Sigmoid colon (tissue), 7 donors: ENCODE data around the gene CHD5. TPM values are rescaled to one million over a fixed set of nuclear protein-coding genes. Genes with fewer than 3 reads are reported as not detected.

Experiments used
- DNase-seq: peaks from one replicate; pipeline ENCODE4 v3.0.0-alpha.2; 2019
- H3K27ac ChIP-seq, 4 donors: fragments of 200-600 bp; sonication (generic); one replicate each; pipeline ENCODE4 v1.5.1; 2016 to 2019; ENCODE audit warnings: mild to moderate bottlenecking in 1 of 4
- H3K27me3 ChIP-seq, 3 donors: fragments of 200-600 bp; sonication (generic); one replicate each; pipeline ENCODE4 v1.5.1; 2019; ENCODE audit warnings: mild to moderate bottlenecking in 1 of 3
- H3K36me3 ChIP-seq, 4 donors: fragments of 200-600 bp; sonication (generic); one replicate each; pipeline ENCODE4 v1.5.1; 2016 to 2019
- H3K4me1 ChIP-seq, 4 donors: fragments of 200-600 bp; sonication (generic); one replicate each; pipeline ENCODE4 v1.5.1; 2017 to 2019
- H3K4me3 ChIP-seq, 4 donors: fragments of 200-600 bp; sonication (generic); one replicate each; pipeline ENCODE4 v1.5.1; 2017 to 2019; ENCODE audit warnings: mild to moderate bottlenecking in 2 of 4, moderate library complexity in 1 of 4
- H3K9me3 ChIP-seq, 4 donors: fragments of 200-600 bp in 3 of 4; sonication (generic) in 3 of 4; one replicate each; pipeline versions ENCODE4 v1.5.1 to v1.6.1; 2013 to 2019
- CTCF ChIP-seq, 4 experiments: fragments of 450-650 bp in 3 of 4; fragments of 200-600 bp in 1 of 4; IDR thresholded peaks; one replicate each; pipeline ENCODE4 v1.5.1; 2016 to 2019; ENCODE audit warnings: antibody characterized with exemption in 4 of 4, mild to moderate bottlenecking in 3 of 4, moderate library complexity in 2 of 4
- EP300 ChIP-seq, 4 donors: sonication (generic); formaldehyde crosslinking; IDR thresholded peaks; one replicate each; pipeline ENCODE4 v1.6.1; 2017; ENCODE audit warnings: antibody characterized with exemption in 4 of 4
- POLR2A ChIP-seq, 2 donors: fragments of 450-650 bp; IDR thresholded peaks; one replicate each; pipeline ENCODE4 v1.6.1; 2016; ENCODE audit warnings: antibody characterized with exemption in 2 of 2, mild to moderate bottlenecking in 2 of 2, moderate library complexity in 2 of 2
- POLR2AphosphoS5 ChIP-seq, 4 donors: sonication (generic); formaldehyde crosslinking; IDR thresholded peaks; one replicate each; pipeline ENCODE4 v1.6.1; 2017; ENCODE audit warnings: antibody characterized with exemption in 4 of 4
- WGBS, 2 donors: extraction: QIAGEN DNeasy Blood & Tissue Kit; methylation state at CpG; one replicate each; pipeline ENCODE4 v1.1.7; 2013; 5-methylcytosine and 5-hydroxymethylcytosine counted together
- intact Hi-C: fragments of 100-400 bp; cut with DNase I; formaldehyde crosslinking; loops from one replicate; pipeline ENCODE4 v1.15.1; 2023
- polyA plus RNA-seq, 3 donors: library from polyadenylated mRNA; stranded (reverse); fragments of 200-250 nt; gene quantifications; one replicate each; pipeline ENCODE4 v1.2.3, GENCODE V29; 2013
- total RNA-seq, 4 donors: library from RNA; depleted of rRNA; stranded (reverse); fragments of >200 nt; gene quantifications; one replicate each; pipeline ENCODE4 v1.1.0, GENCODE V29; 2016
- donor health status: healthy with polysubstance abuse.
- donor health status: Bipolar disorder and iron deficiency.
- donor health status: healthy.

The CHD5 gene
- total and polyA plus RNA-seq, 7 donors, result 0.49 to 2.8 (median 1.4) TPM; not detected in 2

GRCh38 chr1:6112690-6113005 is 67.5 kb downstream of the CHD5 start:
- Histone ChIP-seq H3K4me1 (no peaks in the 10 kb centered on the region), H3K27ac (no peak overlapping the region), H3K9me3 (peaks cover 0 to 4% (median 0%) of the 10 kb centered on the region in 4 donors), H3K27me3 (peaks cover 0 to 13% (median 3%) of the 10 kb centered on the region in 3 donors), H3K36me3 (no peaks in the 10 kb centered on the region), H3K4me3 (no peak overlapping the region)
- TF ChIP-seq POLR2AphosphoS5 (IDR thresholded peaks at IDR 0.05) (no peak), POLR2A (IDR thresholded peaks at IDR 0.05) (no peak), CTCF (IDR thresholded peaks at IDR 0.05) (no peak), EP300 (IDR thresholded peaks at IDR 0.05) (no peak)
- DNase-seq, result no peak
- 70% methylated on average over 5 of the region's 5 CpGs for WGBS, 2 donors
- intact Hi-C loops, result no loop called here

- 86 to 88% methylated on average over 13 of the region's 13 CpGs for WGBS, 2 donors
- peak; percentile 54 for DNase-seq
- intact Hi-C loops, result no loop called here
These were observed 68.0 kb downstream of the CHD5 start for GRCh38 chr1:6111991-6112689.

GRCh38 chr1:6111571-6111970 is 68.5 kb downstream of the CHD5 start:
- H3K4me3 ChIP-seq, result no peak overlapping the region
- WGBS, 2 donors, result 76 to 89% methylated on average over 24 of the region's 24 CpGs
- no peaks in the 10 kb centered on the region for H3K9me3 ChIP-seq
- intact Hi-C loops, result no loop called here
- H3K36me3 ChIP-seq, result no peaks in the 10 kb centered on the region
- H3K4me1 ChIP-seq, result no peaks in the 10 kb centered on the region
- TF ChIP-seq POLR2AphosphoS5 (IDR thresholded peaks at IDR 0.05) (no peak), POLR2A (IDR thresholded peaks at IDR 0.05) (no peak), CTCF (IDR thresholded peaks at IDR 0.05) (no peak), EP300 (IDR thresholded peaks at IDR 0.05) (no peak)
- peaks cover 0 to 13% (median 3%) of the 10 kb centered on the region in 3 donors for H3K27me3 ChIP-seq
- peak; percentile 61 for DNase-seq
- no peak overlapping the region for H3K27ac ChIP-seq

More at GRCh38 chr1:6111991-6112689, 68.0 kb downstream of the CHD5 start:
- Histone ChIP-seq H3K27me3 (peaks cover 0 to 13% (median 3%) of the 10 kb centered on the region in 3 donors), H3K4me3 (no peak overlapping the region), H3K27ac (no peak overlapping the region), H3K36me3 (no peaks in the 10 kb centered on the region), H3K4me1 (no peaks in the 10 kb centered on the region), H3K9me3 (no peaks in the 10 kb centered on the region)
- TF ChIP-seq CTCF (IDR thresholded peaks at IDR 0.05), result no peak
- TF ChIP-seq EP300 (IDR thresholded peaks at IDR 0.05), result no peak

GRCh38 chr1:6110326-6110725 is 69.8 kb downstream of the CHD5 start:
- 37 to 70% methylated on average over 15 of the region's 15 CpGs for WGBS, 2 donors
- H3K9me3 ChIP-seq, result no peaks in the 10 kb centered on the region
- intact Hi-C loops, result no loop called here
- H3K27ac ChIP-seq, result no peak overlapping the region
- no peak for TF ChIP-seq POLR2A (IDR thresholded peaks at IDR 0.05)
- no peak for TF ChIP-seq CTCF (IDR thresholded peaks at IDR 0.05)
- TF ChIP-seq EP300 (IDR thresholded peaks at IDR 0.05), result no peak
- TF ChIP-seq POLR2AphosphoS5 (IDR thresholded peaks at IDR 0.05), result no peak
- no peaks in the 10 kb centered on the region for H3K36me3 ChIP-seq
- no peaks in the 10 kb centered on the region for H3K4me1 ChIP-seq
- H3K27me3 ChIP-seq, result peaks cover 3 to 25% (median 4%) of the 10 kb centered on the region in 3 donors
- DNase-seq, result no peak
- no peak overlapping the region for H3K4me3 ChIP-seq

GRCh38 chr1:6109688-6110087 is 70.4 kb downstream of the CHD5 start:
- Histone ChIP-seq H3K9me3 (no peaks in the 10 kb centered on the region), H3K36me3 (no peaks in the 10 kb centered on the region), H3K4me3 (no peak overlapping the region), H3K27ac (no peak overlapping the region), H3K27me3 (peaks cover 3 to 32% (median 8%) of the 10 kb centered on the region in 3 donors), H3K4me1 (no peaks in the 10 kb centered on the region)
- intact Hi-C loops, result no loop called here
- DNase-seq, result peak; percentile 41
- TF ChIP-seq CTCF (IDR thresholded peaks at IDR 0.05) (no peak), POLR2A (IDR thresholded peaks at IDR 0.05) (no peak), EP300 (IDR thresholded peaks at IDR 0.05) (no peak), POLR2AphosphoS5 (IDR thresholded peaks at IDR 0.05) (no peak)
- 72 to 79% methylated on average over 24 of the region's 24 CpGs for WGBS, 2 donors
